NCI-H2107 (cell line): ENCODE measurements around the gene GPR107.

ENCODE experiments used
- DNase-seq: peaks from one replicate; lab custom pipeline; 2025; lab: John Stamatoyannopoulos, UW

The GPR107 gene

DNA sequence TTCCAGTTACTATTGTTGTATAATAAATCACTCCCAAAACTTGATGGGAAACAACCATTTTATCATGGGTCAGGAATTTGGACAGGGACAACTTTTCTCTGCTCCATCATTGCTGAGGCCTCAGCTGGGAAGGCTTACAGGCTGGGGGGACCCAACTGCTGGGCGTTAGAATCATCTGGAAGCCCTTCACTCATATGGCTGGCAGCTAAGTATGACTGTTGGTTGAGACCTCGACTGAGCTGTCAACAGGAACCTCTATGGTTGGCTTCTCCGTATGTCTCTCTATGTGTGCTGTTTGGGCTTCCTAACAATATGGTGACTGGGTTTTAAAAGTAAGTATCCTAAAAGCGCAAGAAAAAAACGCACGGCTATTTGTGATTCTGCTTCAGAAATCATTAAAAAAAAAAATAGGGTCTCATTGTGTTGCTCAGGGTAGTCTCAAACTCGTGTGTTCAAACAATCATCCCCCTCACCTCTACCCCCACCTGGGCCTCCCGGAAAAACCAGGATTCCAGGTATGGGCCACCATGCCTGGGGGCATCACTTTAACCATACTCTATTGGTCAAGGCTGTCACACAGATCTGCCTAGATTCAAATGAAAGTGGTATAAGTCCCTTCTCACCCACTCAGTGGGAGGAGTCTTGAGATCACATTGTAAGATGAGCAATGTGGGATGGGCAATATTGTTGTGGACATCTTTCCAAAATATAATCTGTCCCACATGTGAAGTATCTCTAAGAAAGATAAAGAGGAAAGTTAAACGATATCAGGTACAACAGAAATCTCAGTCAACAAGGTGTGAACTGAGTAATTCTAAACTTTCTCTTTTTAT lies 26.0 kb upstream of the GPR107 start:
- DNase-seq, result no peak

DNA sequence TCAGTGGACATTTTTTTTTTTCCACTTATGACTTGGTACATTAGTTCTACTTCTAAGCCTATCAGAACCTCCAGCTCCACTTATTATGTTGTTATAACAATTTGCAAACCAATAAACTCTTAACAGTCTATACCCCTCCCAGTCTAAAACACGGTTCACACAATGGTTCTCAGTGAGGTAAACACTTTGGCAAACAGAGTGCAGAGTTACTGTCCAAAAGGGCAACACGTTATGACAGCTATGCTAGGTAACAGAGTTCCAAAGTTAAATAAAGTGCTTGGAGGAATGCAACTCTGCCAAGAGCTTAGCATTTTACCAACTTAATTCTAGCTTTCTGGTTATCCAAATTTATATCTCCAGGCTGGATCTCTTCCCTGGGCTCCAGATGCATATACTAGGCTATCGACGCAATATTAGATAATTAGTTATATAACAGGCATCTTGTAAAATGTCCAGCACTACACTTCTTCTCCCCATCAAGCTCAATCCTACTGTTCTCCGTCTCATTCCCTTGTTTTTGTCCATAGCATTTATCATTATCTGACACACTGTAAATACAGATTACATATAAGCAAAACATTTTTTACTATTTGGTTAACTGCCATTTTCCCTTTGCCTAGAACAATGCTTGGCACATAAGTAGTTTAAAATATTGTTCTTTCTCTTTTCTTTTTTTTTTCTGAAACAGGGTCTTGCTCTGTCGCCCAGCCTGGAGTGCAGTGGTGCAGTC lies 25.0 kb upstream of the GPR107 start:
- DNase-seq, result no peak

DNA sequence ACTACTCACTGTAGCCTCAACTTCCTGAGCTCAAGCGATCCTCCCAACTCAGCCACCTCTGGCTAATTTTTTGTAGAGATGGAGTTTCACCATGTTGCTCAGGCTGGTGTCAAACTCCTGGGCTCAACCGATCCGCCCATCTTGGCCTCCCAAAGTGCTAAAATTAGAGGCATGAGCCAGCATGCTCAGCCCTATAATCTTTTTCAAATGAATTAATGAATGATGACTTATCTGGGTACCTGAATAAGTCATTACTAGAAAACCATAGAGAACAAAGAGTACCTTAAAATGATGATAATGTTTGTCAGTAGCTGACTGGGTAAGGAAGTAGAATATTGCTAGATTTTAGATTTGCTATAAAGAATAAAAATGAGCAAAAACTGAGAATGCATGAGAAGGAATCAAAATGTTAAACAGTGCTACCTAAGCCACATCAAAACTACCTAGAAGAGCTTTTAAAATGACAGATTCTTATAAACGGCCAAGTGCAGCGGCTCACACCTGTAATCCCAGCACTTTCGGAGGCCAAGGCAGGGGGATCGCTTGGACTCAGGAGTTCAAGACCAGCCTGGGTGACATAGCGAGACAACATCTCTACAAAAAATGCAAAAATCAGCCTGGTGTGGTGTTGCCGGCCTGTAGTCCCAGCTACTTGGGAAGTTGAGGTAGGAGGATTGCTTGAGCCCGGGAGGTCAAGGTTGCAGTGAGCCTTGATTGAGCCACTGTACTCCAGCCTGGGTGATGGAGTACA lies 24.3 kb upstream of the GPR107 start:
- no peak for DNase-seq

DNA sequence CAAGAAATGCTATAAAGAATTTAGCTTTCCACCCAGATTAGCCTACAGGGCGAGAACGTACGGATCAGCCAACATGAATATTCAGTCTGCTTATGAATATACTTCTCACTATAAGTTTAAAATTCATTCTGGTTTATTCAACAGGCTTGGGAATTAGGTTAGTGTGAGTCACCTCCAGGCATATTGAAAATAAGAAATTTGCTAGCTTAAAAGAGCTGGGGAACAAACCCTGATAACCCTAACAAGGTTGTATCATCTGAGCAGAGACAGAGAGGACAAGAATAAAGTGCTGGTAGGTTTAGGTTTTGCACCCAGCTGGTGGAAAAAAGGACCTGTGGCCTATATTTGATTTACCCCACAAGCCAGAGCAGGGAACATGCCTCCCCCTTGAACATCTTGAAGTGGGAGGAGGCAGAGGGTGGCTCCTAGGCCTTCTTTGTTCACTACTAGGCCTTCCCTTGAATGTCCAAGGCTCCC lies 23.0 kb upstream of the GPR107 start:
- no peak for DNase-seq

DNA sequence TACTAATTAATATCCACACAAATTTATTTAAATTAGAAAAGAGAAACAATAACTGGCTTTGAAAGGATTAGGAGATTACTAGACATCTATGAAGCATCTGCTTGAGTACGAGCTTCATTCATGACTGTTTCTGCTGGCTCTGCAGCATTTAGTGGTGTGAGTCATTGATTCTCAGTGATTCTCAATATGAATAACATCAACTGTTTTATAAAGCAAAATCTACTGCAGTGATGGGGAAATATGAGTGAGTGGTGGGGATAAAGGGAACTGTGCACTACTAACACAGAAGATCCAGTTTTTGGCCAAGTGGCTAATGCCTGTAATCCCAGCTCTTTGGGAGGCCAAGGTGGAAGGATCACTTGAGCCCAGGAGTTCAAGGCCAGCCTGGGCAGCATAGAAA lies 19.1 kb upstream of the GPR107 start:
- no peak for DNase-seq

DNA sequence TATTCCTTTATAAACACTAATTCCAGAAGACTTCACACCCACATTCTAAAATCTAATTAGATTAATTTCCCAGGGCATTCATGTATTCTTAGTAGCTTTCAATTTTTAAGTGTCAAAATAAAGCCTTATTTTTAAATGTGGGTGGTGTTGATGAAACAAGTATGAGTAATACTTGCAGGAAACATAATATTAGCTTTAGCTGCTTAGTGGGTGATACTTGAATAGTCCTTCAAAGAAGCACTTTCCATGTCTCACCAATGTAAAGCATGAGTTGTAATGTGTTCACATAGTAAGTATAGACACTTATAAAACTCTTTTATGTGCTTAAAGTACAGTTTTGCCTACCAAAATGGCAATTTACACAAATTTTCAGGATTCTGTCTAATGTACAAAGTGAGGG lies 17.6 kb upstream of the GPR107 start:
- no peak for DNase-seq

DNA sequence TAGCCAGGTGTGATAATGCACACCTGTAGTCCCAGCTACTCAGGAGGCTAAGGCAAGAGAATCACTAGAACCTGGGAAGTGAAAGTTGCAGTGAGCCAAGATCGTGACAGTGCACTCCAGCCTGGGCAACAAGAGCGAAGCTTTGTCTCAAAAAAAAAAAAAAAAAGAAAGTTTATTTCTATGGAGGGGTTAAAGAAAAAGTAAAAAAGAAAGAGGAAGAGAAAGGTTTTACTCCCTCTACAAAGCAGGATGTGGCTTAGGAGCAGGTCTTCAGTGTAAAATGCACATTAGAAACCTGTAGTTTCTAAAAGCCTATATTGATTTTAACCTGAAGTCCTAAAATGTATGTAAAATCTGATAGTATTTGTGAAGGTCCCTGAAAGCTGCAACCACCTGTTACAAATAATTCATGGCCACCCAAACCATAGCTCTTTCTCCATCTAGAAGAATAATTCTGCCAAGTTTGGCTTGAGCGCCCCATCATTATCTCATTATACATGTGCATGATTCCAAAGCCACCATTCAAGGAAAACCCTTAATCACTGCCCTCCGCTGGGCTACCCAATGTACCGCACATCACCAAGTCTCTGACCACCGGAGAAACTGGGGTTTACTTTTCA lies 14.1 kb upstream of the GPR107 start:
- DNase-seq, result no peak

DNA sequence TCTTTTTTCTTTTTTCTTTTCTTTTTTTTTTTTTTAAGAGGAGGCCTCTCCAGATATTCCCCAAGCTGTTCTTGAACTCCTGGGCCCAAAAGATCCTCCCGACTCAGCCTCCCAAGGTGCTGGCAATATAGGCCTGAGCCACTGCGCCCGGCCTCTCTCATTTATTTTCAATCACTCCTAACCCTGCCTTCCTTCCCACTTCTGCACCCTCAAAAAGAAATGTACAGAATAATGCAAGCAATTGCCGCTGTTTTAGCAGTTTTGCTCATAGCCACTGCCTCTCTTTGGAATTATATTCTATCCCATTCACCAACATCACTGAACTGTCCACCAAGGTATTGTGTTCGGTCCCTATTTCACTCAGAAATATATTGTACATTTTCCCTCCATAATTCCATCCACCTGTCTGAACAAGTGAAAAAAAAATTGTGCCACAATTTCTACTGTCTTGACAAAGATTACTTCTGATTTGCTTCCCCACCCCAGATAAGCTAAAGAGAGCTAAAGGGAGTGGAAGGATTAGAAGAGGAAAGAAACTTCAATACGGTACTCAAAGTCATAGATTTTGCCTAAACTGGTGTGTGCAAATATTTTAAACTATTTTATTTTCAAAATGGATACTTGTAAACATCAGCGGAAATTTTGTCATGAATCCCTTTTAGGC lies 12.6 kb upstream of the GPR107 start:
- DNase-seq, result no peak

DNA sequence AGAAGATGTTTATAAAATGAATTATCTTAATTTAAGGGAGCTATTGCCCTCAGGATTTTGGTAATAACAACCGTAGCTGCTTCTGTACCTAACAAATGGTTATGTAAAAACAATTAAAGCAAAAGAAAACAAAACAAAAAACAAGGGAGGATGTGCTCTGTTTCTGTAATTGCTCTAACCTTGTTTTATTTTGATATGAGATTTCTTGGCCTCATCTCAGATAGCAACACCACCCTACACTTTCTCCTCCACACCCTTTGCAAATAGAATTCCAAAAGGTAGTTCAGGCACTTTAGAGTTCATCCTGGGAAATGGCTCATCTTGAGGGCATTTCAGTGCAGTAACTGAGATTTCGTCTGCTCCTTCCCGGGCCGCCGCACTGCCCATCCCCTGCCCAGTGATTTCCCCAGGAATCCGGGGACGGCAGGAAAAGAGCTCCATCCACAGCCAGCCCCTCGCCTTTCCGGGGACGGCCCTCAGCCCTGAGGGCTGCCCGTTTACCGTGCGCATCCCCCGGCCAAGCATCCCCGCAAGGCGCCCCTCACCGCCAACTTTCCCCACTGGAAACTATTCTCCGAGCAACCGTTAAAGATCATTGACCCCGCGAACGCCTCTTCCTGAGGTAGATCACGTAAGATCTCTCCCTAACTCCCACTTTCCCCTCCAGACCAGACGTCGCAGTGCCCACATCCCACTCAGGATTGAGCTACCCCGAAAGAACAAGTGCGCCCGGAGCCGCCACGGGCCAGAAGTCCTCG lies 11.9 kb upstream of the GPR107 start:
- DNase-seq, result no peak

DNA sequence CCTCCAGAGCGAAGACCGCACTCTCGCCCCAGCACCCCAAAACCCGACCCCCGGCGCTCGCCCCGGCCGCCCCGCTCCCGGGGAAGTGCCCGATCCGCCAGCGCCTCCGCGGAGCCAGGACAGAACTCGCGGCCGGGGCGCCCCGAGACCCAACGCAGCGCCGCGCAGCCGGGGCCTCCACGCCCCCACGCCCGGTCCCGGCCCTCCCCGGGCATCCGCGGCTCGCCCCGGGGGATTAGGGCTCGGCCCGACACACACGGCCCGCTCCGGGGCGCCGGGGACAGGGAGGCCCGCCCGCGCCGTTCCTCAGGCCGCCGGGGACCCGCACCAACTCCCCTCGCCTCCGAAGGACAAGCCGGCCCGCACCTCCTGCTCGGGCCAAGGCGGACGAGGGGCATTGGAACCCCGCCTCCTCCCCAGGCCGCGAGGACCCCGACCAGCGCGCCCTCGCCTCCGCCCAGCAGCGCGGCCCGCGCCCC lies 11.3 kb upstream of the GPR107 start:
- DNase-seq, result no peak

DNA sequence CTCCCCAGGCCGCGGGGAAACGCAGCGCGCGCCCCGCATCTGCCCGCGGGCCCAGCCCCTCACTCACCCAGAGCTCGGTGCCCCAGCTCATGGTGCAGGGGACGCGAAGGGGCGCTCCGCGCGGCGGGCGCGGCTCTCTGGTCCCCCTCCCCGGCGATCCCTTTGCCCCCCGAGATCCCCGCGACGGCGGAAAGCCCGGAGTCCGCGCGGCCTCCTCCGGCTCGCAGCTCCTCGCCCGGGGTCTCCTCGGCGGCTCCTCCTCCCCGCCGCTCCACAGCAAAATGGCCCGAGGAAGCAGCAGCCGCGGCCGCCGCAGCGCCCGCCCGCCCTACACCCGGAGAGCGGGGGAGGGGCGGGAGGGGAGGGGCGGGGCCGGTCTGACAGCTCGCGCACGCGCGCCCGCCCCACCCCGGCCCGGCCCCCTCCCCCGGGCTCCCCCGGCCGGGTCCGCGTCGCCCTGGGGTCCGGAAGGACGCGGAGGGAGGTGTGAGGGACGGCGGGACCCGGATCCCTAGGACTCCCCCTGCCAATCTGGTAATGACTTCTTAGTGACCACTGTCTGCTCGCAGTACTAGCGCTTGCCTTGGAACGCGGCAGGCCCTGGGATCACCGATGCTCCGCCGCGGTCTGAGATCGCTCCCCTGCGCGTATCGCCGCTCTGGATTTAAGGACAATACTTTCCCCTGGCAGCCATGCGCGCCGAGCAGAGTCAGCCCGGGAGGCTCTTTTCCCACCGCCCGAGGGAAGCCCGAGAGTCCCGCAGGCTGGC lies 10.6 kb upstream of the GPR107 start, which contains the start of gene FNBP1:
Gene FNBP1, minus strand, starts transcription at position 305 of the 769 bp plus-strand sequence. Its CDS starts 214 bp downstream, at position 91.
- peak; percentile 49 for DNase-seq

DNA sequence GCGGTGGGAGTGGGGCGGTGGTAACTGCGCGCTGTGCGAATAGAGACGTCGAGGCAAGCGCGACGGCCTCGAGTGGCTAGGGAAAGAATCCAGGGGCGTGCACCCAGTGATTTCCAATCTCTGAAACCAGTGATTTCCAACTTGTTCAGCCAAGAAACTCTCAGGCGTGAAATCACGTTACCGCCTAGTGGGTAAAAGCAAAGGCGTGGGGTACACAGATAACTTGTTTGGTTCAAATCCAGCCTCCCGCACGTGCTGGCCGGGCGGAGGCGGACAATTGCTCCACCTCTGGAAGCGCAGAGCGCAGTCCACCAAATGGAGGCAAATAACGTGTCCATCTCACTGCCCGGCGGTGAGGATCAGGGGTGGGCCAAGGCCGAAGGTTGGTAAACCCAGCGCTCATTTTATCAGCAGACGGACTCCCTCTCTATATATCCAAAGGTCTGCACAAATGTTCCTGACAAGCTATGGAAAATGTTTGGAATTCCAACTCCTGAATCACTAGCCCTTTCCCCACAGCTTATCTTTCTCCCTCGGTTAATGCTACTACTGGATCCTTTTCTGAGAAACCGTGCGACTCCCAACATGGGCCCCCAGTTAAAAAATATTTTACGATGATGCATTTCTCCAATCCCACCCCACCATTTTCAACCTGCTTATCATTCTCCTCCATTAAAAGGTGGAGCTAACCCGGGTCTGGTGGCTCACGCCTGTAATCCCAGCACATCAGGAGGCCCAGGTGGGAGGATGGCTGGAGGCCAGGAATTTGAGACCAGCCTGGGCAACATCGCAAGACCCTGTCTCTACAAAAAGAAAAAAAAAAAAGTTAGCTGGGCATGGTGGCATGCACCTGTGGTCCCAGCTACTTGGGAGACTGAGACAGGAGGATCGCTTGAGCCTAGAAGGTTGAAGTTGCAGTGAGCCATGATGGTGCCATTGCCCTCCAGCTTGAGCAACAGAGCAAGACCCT lies 9.8 kb upstream of the GPR107 start:
- DNase-seq, result no peak

DNA sequence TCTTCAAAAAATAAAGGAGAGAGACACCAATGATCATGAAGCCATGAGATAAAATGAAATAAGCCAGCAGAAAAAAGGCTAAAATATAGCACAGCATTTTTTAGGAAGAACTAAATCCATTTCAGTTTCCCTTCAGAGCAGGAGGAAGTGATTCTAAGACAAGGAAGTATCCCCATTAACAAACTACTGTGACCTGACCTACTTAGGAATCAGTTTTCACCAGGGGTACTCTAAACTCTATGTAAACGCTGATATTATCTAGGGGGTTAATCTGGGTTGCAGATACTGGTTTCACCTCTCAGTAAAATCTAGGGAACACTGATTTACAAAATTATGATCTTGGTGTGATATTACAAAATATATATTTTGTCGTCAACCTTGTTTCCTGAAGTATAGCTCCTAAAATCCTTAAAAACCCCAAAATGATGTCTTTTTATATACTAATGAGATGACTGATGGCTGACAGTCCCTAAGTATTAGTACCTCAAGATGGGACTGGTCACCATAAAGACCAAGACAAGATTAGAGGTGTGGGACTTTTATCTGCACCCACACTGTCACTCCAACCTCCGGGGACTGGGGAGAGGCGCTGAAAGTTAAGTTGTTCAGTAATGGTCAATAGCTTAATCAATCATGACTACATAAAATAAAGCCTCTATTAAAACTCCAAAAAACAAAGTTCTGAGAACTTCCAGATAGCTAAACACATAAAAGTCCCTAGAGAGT lies 7.8 kb upstream of the GPR107 start:
- DNase-seq, result no peak

DNA sequence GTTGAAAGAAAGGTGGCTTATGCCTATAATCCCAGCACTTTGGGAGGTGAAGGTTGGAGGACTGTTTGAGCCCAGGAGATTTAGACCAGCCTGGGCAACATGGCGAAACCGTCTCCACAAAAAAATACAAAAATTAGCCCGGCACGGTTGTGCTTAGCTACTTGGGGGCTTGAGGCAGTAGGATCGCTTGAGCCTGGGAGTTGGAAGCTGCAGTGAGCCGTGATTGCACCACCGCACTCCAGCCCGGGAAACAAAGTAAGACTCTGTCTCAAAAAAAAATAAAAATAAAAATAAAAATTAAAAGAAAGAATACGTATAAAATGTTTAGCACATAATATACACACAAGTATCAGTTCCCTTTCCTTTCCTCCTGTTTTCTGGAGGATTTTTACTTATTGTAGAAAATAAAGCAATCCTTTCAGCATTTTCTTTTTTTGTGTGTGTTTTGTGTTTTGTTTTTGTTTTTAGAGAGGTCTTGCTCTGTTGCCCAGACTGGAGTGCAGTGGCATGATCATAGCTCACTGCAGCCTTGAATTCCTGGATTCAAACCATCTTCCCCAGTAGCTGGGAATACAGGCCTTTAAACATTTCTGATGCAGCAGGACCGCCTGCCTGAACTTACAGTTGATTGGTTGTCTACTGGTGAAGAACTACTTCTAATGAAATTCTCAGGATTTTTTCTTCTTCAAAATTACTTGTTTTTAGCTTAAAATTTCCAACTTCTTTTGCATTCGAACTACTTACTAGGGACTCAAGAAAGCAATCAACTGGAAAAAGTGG lies 4.1 kb upstream of the GPR107 start:
- no peak for DNase-seq

DNA sequence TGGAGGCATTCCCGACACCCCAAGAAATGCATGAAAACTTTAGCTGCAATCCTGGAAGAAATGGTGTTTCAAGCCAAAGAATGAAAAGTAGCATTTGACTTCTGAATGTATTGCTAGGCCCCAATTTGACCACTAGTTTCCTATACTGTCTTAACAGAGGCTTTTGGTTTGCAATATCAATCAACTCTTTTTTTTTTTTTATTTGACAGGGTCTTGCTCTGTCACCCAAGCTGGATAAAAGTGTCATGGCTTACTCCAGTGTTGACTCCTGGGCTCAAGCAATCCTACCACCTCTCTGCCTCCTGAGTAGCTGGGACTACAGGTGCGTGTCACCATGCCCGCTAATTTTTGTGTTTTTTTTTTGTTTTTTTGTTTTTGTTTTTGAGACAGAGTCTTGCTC lies 3.2 kb upstream of the GPR107 start:
- no peak for DNase-seq

DNA sequence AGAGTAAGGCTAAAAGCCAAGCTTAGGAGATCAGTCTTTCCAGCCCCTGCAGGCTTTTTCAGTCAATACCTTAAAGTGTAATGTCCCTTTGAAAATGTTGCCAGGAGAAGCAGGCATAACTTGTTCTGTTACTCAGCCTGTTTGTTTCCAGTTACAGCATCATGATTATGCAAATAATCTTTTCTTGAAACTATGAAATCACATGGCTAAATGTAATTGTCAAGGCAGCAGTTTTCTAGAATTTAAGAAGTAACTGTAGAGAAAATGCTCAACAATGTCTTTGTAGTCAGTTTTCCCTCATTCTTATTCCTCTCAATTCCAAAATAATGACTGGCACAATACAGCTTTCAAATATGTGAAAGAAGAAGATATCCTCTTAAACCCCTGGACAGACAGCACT lies 1.9 kb upstream of the GPR107 start:
- DNase-seq, result no peak

DNA sequence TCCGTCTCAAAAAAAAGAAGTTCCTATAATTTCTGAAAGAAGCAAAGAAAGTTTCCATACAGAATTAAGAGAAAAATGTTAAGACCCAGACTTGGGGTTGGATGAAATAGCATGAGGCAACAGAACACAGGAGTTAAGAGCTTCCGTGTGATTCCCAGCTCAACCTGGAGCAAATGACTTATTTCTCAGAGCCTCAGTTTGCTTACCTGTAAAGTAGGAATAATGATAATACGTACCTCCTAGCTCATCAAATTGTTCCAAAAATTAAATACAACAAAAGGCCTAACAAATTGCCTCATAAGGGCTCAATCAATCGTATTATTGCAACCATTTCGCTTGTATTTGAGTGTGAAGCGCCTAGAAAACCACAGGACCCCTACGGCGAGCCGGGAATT lies 600 bp upstream of the GPR107 start:
- DNase-seq, result no peak
